GM12873 (cell line): ENCODE measurements around the gene PRKAG3.

ENCODE experiments used
- CTCF ChIP-seq: IDR thresholded peaks from 2 replicates; pipeline ENCODE4 v1.5.1; 2012; ENCODE audit warnings: low read depth, mild to moderate bottlenecking, moderate library complexity, low read length, control low read depth; ENCODE audit not compliant: insufficient read depth; ENCODE audit errors: missing control alignments

PRKAG3 gene

GRCh38 chr2:218861645-218862318, 30.2 kb upstream of the PRKAG3 start:
- TF ChIP-seq CTCF = no peak

- TF ChIP-seq CTCF = no peak
Observed at GRCh38 chr2:218860950-218861381, 29.4 kb upstream of the PRKAG3 start.

DNA sequence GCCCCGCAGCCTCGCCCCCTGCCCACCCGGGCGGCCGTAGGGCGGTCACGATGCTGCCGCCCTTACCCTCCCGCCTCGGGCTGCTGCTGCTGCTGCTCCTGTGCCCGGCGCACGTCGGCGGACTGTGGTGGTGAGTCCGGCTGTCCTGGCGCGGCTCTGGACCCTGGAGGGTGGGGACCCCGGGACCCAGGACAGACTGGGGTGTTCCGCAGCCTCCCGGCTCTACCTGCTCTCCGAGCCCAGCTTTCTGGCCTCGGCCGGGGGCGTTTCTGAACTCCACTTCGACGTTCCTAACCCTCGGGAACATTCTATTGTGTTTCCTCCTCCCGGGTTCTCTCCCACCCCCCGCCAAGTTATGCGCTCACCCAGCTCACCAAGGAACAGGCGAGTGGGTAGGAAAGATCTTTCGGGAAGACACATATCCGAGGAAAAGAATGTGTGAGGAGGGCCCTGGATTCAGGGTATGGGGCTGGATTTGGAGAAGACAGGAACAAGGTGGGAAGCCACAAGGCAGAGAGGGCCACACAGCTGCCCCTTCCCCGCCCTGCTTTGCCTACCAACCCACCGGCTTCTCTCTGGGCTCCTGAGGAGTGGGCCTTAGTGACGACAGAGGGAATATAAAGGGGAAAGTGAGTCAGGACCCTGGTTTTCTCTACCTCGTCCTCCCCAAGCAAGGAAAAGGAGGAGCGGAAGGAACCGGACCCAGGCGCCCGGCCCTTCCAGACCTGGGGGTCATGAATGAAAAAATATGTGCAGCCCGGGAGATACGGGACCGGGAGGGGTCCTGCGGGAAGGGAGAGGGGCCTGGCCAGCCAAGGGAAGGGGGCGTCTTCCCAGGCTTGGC, 28.6 kb upstream of the PRKAG3 start:
- no peak for TF ChIP-seq CTCF

- no peak for TF ChIP-seq CTCF
Observed at GRCh38 chr2:218859556-218859987, 28.0 kb upstream of the PRKAG3 start, which contains the start of gene WNT6. WNT6 (plus strand) TSS chr2:218859805; CDS start chr2:218860038, 233 bp downstream.

DNA sequence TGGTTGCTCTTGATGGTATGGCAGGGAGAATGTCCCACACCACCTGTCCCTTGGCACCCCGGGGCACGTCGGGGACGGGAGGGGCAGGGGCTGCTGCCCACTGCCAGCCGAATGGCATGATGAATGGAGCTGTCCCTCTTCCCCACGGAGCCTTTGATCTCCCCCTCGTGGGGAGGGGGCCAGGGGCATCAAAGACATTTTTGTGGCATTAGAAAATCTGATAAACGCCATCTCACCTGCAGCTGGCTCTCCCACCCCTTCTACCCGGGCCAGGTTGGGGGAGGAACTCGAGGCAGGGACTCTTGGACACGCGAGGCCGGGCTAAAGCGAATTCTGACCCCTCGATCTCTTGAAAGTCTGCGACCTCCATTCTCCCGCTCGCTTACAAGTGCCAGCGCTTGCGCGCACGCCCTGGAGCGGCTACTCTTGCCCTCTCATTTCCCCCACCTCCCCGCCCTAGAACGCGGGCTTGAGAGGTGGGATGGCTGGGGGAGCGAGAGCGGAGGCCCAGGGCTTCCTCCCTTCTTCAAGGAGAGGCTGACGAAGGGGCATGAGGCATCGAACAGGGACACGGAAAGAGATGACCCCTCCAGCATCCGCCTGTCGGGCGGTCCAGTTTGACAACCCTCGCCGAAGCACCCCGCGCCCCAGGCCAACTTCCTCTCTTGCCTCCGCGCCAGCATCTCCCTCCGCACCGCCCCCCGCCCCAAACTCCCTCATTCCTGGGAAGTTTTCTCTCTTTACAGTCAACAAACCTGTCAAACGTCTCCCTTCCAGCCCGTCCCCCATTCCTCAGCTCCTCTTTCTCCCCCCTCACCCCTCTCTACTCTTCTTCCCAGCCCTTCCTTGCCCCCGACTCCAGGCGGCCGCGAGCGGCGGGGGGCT, 27.3 kb upstream of the PRKAG3 start:
- TF ChIP-seq CTCF = no peak

DNA sequence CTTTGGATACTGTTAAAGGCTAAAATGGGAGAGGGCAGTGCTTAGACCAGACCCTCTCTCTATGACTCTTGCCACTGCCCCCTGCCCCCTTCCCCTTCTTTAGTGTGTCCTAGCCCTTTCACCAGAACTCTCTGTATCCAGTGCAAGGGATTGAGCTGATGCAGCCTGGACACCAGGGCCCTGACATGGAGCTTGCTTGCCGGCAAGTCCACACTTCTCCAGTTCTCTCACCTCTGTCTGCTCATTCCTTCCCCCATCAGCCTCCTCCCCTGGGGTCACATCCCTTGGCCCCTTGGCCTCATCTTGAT, 26.5 kb upstream of the PRKAG3 start:
- TF ChIP-seq CTCF = no peak
